ENCODE measurements around the gene KCNMB2.

DNA sequence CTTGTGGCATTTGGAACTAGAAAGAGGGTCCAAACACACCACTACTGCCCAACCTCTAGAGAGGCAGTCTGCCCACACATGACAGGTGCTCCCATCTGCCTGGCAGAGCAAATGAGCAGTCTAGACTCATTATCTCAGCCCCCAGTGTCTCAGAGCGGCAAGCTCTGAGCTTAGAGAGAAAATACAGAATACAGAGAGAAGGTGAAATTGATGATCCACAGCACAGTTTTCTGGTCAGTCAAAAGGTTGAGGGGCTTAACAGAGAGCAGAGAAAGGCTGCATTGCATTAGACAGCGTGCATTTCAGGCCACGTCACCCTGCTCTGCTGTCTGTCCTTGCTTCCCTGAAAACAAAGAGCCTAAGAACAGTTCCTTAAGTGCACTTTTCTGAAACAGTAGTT, 135.1 kb downstream of the KCNMB2 start:
- TF ChIP-seq, protein P1, sequence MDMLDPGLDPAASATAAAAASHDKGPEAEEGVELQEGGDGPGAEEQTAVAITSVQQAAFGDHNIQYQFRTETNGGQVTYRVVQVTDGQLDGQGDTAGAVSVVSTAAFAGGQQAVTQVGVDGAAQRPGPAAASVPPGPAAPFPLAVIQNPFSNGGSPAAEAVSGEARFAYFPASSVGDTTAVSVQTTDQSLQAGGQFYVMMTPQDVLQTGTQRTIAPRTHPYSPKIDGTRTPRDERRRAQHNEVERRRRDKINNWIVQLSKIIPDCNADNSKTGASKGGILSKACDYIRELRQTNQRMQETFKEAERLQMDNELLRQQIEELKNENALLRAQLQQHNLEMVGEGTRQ (CRISPR knock-in tag; IDR thresholded peaks at IDR 0.05) = no peak
- TF ChIP-seq SOX15 (CRISPR knock-in tag; IDR thresholded peaks at IDR 0.05) (no peak), JUN (CRISPR knock-in tag; IDR thresholded peaks at IDR 0.05) (no peak)
